ENCODE results near the gene PROB1. TPM values are rescaled to one million over a fixed set of nuclear protein-coding genes. Genes with fewer than 3 reads are reported as not detected.
A peak's percentile ranks its signal among the peaks of the same experiment; 100 is the strongest.
"Not testable (repeated sequence)": the region's sequence is repeated elsewhere in the genome, so short reads cannot be mapped to it uniquely, and the experiment has no call there.

PROB1 gene
- total and polyA plus RNA-seq, 2 experiments from 2014 or later = 15.2 to 42.5 TPM

DNA sequence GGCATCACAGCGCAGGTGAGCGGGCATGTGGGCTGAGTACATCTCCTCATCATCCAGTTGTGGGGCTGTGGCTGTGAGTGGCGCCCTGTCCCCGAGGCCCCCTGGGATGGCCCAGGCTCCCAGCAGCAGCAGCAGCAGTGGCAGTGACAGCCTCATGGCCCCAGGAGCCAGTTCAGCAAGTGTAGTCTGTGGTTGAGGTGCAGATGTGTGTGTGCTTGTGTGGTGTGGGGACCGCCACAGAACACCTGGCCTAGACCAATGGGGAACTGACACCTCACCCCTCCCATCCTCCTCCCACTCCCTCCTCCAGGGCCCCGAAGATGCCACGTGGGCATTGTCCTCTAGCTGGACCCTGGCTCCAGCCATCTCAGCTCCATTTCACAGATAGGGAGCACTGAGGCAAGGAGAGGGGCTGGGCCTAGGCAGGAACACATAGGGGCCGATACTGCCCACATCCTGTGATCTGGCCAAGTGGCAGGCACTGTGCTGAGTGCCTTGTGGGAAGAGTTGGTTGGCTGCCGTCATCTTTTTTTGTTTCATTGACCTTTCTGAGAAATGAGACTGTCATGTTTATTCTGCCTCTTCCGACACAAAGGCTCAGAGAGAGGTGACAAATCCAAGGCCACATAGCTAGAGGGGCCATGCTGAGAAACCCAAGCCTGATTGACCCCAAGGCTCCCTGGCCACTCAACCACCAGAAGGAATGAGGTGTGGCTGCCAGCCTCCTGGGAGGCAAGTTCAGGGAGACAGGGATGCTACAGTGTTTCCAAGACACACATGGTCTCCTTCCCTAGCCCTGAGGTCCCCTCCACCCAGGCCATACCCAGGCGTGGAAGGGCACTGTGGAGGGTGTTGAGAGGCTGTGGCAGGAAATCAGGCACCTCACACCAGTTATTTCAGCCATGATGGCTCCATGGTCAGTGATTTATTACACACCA is 4.9 kb downstream of the PROB1 start, which contains the start of gene MZB1:
Gene MZB1, minus strand, starts transcription at position 213 of the 938 bp plus-strand sequence. Its CDS starts 57 bp downstream, at position 156.
- no peak for DNase-seq (ENCODE audit: low read depth in 1 of 2, low spot score in 1 of 2)
- Histone ChIP-seq H3K4me1 (ENCODE audit: low read depth) (peaks cover 12% of the 10 kb centered on the region), H3K27ac (no peak within 1 kb of the TSS), H3K36me3 (no peaks in the 10 kb centered on the region), H3K4me3 (no peak within 1 kb of the TSS), H3K9me3 (ENCODE audit: low read depth) (no peaks in the 10 kb centered on the region), H3K27me3 (peaks cover 11% of the 10 kb centered on the region)
- TF ChIP-seq, protein P1, sequence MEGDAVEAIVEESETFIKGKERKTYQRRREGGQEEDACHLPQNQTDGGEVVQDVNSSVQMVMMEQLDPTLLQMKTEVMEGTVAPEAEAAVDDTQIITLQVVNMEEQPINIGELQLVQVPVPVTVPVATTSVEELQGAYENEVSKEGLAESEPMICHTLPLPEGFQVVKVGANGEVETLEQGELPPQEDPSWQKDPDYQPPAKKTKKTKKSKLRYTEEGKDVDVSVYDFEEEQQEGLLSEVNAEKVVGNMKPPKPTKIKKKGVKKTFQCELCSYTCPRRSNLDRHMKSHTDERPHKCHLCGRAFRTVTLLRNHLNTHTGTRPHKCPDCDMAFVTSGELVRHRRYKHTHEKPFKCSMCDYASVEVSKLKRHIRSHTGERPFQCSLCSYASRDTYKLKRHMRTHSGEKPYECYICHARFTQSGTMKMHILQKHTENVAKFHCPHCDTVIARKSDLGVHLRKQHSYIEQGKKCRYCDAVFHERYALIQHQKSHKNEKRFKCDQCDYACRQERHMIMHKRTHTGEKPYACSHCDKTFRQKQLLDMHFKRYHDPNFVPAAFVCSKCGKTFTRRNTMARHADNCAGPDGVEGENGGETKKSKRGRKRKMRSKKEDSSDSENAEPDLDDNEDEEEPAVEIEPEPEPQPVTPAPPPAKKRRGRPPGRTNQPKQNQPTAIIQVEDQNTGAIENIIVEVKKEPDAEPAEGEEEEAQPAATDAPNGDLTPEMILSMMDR (IDR thresholded peaks at IDR 0.05; ENCODE audit: low read depth, low read length) = no peak

DNA sequence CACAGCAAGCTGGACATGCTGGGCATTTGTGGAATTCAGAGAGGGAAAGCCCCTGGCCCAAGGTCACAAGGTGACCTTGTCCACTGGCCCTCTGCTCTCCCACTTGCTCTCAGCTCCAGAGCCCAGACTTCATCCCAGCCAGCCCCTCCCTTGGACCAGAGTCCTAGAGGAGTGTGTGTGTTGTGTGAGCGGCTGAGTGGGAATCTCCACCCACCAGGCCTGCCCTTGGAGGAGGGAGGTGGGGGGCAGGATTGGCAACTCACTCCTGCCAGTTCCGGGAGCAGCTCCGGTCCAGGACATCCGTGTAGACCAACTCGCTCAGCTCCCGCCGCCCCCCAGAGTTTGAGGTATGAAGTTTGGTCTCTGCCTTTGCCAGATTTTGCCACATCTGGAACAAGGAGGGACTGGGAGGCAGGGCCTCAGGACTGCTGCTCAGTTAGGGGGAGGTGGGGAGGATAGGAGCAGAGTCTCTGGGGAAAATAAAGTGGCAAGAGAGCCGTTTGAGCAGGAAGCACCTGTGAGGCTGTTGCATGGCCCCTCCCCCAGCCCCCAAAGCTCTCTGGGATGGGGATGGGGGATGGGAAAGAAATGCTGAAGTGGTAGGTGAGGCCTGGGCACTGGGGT is 6.6 kb downstream of the PROB1 start:
- Histone ChIP-seq H3K4me1 (ENCODE audit: low read depth) (peaks cover 12% of the 10 kb centered on the region), H3K9me3 (ENCODE audit: low read depth) (no peaks in the 10 kb centered on the region), H3K36me3 (no peaks in the 10 kb centered on the region), H3K4me3 (no peak overlapping the region), H3K27ac (peak overlapping the region; percentile 77), H3K27me3 (peaks cover 3% of the 10 kb centered on the region)
- peak; percentile 58 to 66 for DNase-seq (ENCODE audit: low read depth in 1 of 2, low spot score in 1 of 2)
- TF ChIP-seq, protein P1 (IDR thresholded peaks at IDR 0.05; ENCODE audit: low read depth, low read length) = no peak

DNA sequence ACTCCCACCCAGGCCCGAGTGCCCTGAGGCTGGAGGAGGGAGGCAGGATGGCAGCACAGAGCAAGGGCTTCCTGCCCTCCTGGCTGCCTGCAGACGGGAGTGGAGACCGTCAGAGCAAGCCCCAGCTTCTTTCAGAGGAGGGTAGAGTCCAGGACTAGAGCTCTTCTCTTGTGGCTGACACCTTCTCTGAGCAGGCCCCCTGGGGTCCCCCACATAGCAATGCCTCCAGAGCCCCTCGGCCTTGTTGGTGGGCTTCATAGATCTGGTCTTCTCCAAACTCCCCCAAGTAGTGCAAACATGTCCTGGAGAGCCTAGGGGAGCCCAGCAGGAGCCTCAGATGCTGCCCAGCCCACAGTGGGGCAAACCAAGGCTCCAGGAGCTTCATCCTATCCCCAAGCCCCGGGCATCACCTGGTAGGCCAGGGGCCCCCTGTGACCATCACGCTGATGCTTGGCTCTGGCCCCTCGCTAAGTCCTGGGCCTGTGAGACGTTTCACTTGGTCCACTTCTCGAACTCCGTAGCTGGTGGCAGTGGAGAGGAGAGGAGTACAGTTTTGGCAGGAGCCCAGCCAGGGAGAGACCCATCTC is 7.2 kb downstream of the PROB1 start:
- Histone ChIP-seq H3K36me3 (no peaks in the 10 kb centered on the region), H3K4me1 (ENCODE audit: low read depth) (peaks cover 17% of the 10 kb centered on the region), H3K4me3 (no peak overlapping the region), H3K27ac (peak overlapping the region; percentile 77), H3K27me3 (no peaks in the 10 kb centered on the region), H3K9me3 (ENCODE audit: low read depth) (no peaks in the 10 kb centered on the region)
- TF ChIP-seq, protein P1 (IDR thresholded peaks at IDR 0.05; ENCODE audit: low read depth, low read length) = no peak
- DNase-seq (ENCODE audit: low read depth in 1 of 2, low spot score in 1 of 2) = no peak

DNA sequence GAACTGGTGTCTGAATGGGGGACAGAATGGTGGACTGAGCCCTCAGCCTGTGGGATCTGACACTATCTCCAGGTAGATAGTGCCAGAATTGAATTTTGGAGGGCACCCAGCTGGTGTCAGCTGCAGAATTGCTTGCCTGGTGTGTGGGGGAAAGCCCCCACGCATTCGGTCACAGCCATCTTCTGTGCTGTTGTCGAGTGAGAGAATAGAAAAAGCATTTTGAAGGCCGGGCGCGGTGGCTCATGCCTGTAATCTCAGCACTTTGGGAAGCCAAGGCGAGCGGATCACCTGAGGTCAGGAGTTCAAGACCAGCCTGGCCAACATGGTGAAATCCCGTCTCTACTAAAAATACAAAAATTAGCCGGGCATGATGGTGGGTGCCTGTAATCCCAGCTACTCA is 7.9 kb downstream of the PROB1 start:
- H3K4me1 ChIP-seq (ENCODE audit: low read depth) = peaks cover 25% of the 10 kb centered on the region
- not testable (repeated sequence) for H3K27me3 ChIP-seq; H3K36me3 ChIP-seq; DNase-seq (ENCODE audit: low read depth in 1 of 2, low spot score in 1 of 2); H3K4me3 ChIP-seq; H3K27ac ChIP-seq; H3K9me3 ChIP-seq (ENCODE audit: low read depth)

DNA sequence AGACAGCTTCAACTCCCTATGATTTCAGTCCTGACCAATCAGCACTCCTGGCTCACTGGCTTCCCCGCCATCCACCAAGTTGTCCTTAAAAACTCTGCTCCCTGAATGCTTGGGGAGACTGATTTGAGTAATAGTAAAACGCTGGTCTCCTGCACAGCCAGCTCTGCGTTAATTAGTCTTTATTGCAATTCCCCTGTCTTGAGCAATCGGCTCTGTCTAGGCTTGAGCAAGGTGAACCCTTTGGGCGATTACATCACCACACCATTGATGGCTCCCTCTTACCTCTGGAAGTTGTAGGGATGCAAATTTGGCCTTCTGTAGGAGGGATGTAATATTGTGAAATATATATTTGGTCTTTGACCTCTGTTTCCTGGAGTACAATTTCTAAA is 8.9 kb downstream of the PROB1 start:
- H3K36me3 ChIP-seq = no peaks in the 10 kb centered on the region
- no peak for DNase-seq (ENCODE audit: low read depth in 1 of 2, low spot score in 1 of 2)
- no peaks in the 10 kb centered on the region for H3K9me3 ChIP-seq (ENCODE audit: low read depth)
- no peaks in the 10 kb centered on the region for H3K27me3 ChIP-seq
- peaks cover 29% of the 10 kb centered on the region for H3K4me1 ChIP-seq (ENCODE audit: low read depth)
- TF ChIP-seq, protein P1 (IDR thresholded peaks at IDR 0.05; ENCODE audit: low read depth, low read length) = no peak
- no peak overlapping the region for H3K27ac ChIP-seq
- H3K4me3 ChIP-seq = no peak overlapping the region
